ENCODE measurements around the gene CSTF2T.
"Not testable (repeated sequence)": the region's sequence is repeated elsewhere in the genome, so short reads cannot be mapped to it uniquely, and the experiment has no call there.

CSTF2T gene

DNA sequence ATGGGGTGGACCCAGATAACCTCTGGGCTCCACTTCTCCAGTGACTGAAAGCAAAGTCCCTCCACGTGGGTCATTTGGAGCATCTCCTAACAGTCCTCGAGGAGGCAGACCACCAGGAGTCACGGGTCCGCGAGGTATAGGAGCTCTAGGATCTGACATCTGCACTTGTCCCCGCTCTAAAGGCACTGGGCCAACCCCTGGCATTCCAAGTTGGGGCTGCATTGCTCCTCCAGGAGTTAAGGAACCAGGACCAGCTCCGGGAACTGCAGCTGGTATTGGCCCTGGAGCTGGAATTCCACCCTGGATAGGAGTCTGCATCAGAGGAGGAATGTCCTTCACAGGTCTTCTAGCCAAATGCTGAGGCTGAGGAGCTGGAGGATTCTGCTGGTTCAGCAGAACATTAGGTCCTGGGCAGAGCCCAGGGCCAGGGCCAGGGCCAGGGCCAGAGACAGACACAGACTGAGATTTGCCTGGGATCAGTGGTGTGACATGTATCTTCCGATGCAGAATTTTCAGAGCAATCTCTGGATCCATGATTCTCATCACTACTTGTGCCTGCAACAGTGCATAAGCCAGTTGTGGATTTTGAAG is 827 bp downstream of the CSTF2T start:
- DNase-seq (ENCODE audit: low spot score), result no peak

DNA sequence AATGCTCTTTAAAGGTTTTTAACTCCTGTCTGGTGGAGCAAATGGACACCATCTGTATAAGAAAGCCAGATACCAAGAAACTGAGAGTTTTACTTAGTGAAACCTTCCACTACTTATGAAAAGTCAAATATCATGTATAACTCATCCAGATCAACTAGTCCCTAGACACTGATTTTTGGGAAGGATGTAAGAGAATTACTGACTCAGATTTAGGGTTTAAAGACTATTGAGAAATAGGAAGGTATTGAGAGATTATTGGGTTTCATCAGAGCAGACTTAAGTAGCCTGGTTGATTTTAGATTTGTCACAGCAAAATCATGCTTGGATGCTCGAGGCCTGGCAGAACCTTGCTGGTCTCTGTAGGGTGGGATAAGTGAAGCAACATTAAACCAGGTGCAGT is 3.1 kb downstream of the CSTF2T start:
- no peak for DNase-seq (ENCODE audit: low spot score)

DNA sequence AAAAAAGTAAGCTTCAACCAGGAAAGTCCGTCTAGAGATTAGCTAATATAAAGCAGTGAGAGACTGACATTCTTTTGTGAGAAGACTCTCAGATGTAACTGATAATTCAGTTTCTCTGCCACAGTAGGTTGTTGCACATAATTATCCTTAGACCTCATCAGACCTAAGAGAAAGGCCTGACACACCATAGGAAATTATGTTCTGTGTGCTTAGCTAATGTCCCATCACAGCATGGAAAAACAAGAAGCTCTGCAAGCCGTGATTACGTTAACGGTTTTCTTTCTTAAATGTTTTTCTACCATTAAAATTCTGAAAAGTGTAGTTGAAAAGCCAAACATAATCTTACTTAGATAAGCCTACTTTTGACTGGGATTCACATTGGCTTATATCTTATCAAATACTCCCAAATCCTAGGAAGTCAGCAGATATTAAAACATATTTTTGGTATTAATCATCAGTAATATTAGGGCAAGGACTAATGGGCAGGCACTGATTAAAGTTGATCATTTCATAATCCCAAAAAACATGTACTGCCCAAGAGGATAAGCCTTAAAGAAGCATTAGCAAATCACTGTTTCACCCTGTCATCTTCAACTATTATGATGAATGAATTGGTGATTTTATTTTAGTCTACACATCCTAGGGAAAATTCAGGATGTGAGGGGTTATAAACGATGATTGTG is 5.2 kb downstream of the CSTF2T start:
- no peak for DNase-seq (ENCODE audit: low spot score)

DNA sequence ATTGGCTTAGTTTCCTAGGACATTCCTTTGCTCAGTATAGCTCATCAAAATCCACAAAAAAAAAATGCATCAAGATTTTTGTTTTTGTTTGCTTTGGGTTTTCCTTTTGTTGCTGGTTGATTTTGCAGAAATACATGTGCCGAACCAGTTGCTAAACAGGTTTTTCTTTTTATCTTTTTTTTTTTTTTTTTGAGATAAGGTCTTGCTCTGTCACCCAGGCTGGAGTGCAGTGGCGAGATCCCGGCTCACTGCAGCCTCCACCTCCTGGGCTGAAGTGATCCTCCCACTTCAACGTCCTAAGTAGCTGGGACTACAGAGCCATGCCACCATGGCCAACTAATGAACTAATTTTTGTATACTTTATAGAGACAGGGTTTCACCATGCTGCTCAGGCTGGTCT is 8.3 kb downstream of the CSTF2T start:
- DNase-seq (ENCODE audit: low spot score), result no peak

DNA sequence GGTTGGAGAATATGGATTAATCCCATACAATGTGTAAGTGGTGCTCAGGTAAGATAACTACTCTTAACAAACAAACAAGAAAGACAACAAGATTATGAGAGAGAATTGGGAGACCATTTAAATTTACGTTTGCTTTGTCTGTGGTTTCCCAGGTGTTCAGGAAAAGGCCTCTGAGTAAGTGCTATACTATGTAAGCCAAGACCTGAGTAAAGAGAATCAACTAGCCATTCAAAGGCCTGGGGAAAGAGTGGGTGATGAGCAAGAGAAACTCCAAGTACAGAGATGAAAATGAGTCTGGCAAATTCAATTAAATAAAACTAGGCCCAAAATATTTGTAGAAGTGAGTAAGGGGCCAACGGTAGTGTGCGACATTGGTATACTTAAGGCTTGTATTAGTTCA is 9.9 kb downstream of the CSTF2T start:
- no peak for DNase-seq (ENCODE audit: low spot score)

DNA sequence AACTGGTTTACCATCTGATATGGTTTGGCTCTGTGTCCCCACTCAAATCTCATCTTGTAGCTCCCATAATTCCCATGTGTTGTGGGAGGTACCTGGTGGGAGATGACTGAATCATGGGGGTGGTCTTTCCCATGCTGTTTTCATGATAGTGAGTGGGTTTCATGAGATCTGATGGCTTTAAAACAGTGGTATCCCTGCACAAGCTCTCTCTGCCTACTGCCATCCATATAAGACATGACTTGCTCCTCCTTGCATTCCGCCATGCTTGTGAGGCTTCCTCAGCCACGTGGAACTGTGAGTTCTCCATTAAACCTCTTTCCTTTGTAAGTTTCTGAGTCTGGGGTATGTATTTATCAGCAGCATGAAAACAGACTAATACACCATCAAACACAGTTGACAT is 10.6 kb downstream of the CSTF2T start:
- not testable (repeated sequence) for DNase-seq (ENCODE audit: low spot score)

DNA sequence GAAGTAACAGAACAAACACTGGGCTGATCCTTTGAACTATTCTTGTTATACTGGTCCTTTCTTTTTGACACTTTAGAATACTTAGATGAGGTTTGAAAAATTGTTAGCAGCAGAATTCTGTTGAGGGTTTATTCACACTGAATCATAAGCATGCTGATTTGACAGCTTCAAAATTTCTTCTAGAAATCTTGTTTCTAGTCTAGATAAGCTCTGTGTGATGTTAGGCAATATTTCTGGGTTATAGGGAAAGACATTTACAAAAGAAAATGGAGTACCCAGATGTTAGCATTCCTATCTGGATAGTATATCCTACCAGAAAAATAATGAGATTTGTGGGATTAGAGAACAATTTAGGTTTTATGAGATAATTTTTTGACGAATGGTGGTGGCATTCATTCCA is 12.1 kb downstream of the CSTF2T start:
- no peak for DNase-seq (ENCODE audit: low spot score)

DNA sequence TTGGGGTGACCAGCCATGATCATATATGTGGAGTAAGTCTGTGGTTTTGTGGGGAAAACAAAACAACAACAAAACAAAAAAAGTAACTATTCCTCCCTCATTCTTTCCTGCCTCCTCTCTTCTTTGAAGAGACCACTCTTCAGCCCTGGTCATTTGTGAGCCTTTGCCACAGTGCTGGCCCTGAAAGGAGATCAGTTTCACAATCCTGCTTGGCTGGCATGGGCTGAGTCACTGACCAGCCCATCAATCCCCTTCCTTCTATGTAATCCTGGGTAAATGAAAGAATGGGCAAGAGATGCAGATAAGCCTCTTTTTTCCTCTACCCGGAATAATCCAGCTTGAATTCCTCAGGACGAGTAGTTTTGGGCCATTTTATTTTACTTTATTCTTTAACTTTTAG is 13.6 kb downstream of the CSTF2T start:
- DNase-seq (ENCODE audit: low spot score), result no peak

DNA sequence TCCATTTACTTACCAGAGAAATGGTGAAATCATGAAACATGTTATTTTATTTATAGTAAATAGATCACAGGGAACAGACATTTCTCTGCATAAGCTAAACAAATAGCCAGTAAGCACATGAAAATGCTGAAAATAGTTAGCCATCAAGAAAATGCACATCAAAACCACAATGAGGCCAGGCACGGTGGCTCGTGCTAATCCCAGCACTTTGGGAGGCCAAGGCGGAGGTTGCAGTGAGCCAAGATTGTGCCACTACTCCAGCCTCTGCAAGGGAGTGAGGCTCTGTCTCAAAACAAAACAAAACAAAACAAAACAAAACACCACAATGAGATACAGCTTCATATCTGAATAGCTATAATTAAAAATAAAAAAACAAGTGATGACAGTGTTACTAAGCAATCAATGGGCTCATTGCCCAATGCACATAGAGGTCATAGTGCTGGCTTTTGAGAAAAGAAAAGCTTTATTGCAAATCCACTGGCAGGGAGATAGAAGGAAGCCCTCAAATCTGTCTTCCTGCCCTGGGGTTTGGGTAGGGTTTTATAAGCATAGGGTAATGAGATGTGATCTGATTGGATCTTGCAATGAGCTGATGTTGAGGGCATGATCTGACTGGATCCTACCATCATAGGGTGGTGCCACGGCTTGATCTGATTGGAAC is 16.2 kb downstream of the CSTF2T start:
- no peak for DNase-seq (ENCODE audit: low spot score)

DNA sequence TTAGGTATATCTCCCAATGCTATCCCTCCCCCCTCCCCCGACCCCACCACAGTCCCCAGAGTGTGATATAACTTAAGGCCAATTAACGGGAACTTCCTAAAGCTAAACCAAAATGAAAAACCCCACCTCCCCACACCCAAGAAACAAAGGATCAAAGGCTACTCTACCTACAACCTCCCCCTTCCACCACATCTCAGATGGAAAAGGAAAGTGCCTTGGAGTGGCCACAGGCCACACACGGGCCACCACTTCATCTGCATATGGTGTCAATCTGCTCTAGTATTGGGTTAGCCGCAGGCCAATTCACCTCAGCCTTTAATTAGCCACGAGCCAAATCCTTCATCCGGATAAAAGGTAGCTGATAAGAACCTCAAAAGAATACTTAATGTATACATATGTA is 19.6 kb downstream of the CSTF2T start:
- DNase-seq (ENCODE audit: low spot score), result no peak

DNA sequence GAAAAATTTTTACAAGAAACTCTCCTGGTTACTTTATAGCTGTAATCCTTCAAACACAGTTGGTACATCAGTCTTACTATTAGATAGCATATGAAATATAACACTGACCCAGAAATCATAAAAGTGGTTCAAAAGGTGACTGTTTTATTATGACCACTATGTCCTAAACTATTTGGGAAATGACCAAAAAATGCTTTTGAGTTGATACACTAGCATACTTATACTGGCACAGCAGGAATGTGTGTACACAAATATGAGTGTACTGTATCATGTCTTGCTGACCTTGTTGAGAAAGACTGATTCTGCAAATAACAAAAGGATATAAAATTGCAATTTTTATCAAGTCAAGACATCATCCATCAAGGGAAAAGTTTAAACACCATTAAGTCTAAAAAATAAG is 24.3 kb downstream of the CSTF2T start:
- DNase-seq (ENCODE audit: low spot score), result no peak

DNA sequence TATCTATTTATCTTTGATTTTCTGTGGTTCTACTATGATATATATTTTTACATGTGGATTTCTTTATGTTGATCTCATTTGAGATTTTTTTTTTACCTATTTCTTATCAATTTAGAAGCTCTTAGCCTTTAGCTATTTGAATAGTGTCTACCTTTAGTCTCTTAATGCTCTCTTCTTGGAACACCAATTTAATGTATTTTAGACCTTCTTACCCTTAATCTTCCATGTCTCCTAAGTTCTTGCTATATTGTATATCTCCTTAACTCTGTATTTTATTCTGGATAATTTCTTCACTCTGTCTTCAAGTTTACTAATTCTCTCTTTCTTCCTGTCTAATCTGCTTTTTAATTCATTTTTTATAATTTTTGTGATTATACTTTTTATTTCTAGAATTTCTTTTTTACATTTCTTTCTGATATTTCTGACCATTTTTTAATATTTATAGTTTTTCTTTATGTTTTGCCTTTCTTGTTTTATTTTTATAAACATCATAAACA is 27.3 kb downstream of the CSTF2T start:
- no peak for DNase-seq (ENCODE audit: low spot score)

DNA sequence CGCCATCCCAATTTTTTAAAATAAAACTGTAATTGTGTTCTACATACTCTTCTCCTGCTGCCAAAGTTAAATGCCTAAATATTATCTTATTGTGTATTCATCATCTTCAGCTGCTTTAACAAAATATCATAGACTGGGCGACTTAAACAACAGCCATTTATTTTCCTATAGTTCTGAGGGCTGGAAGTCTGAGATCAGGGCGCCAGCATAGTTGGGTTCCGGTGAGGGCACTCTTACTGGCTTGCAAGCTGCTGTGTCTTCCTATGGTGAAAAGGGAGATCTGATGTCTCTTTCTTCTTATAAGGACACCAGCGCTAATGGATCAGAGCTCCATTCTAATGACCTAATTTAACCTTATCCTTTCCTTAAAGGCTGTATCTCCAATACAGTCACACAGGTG is 30.4 kb downstream of the CSTF2T start:
- DNase-seq (ENCODE audit: low spot score), result no peak

DNA sequence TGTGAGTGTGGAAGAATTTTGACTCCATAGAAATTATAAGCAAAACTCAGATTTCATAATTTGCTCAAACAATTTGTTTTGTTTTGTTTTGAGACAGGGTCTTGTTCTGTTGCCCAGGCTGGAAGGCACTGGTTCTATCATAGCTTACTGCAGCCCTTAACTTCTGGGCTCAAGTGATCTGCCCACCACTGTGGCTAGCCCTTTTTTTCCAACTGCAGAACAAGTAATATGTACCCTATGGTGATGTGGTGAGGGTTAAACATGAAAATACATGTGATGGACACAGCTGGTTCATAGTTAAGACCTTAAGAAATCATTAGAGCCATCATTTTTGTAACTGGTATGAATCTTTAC is 31.1 kb downstream of the CSTF2T start:
- no peak for DNase-seq (ENCODE audit: low spot score)

DNA sequence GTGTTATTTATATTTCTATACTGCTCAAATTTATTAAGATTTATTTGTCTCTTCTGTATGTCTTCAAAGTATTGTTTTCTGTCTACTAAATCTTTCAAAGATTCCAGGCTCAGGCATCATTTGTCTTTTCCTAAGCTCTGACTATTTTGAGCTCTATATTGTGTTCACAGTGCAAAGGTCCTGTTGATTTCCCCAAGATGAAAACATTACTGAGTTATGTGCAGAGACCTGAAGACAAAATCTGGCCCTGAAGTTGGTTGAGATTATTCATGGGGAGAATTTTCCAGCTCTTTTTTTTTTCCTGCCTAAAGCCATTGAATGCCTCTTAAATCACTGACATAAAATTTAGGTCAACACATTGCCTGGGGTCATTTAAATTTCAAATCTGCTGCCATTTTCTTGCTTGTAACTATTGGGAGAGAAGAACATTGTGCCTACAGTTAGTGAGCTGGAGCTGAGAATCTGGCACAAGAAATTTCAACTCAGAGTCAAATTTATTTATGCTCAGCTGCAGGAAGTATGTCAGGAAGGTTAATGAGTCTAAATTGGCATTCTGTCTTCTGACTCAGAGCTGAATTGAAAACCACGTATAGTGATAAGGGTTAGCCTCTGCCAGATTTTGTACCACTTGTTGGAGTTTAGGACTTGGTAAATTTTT is 31.6 kb downstream of the CSTF2T start:
- DNase-seq (ENCODE audit: low spot score), result no peak

DNA sequence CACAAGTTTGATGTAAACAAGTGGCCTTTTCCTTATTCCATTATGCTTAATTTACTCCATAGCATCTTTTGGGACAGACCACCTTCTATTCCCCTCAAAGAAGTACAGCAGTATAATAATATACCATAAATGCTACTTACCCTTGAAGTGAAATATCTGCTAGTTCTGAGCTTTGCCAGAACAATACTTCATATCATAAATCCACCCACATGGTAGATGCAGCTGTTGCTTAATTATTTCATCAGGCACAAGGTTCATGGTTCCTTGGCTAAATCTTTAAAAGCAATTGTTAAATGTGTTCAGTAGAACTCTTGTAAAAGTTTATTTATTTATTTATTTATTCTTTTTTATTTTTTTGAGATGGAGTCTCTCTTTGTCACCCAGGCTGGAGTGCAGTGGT is 32.9 kb downstream of the CSTF2T start:
- no peak for DNase-seq (ENCODE audit: low spot score)

DNA sequence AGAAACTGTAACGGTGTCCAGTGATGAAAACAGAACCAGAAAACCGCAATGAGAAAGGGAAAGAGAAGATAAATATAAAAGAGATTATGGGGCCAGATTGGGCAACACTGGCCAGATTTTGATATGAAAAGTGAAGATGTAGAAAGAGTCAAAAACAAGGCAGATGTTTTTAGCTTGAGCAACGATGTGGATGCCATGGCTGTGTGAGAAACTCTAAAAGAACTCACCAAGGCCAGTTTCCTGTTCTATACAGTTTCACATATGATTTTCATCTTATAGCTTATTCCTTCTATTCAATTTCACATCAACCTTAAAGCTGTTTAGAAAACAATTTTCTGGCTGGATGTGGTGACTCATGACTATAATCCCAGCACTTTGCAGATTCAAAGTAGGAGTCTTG is 36.3 kb downstream of the CSTF2T start:
- DNase-seq (ENCODE audit: low spot score), result no peak

DNA sequence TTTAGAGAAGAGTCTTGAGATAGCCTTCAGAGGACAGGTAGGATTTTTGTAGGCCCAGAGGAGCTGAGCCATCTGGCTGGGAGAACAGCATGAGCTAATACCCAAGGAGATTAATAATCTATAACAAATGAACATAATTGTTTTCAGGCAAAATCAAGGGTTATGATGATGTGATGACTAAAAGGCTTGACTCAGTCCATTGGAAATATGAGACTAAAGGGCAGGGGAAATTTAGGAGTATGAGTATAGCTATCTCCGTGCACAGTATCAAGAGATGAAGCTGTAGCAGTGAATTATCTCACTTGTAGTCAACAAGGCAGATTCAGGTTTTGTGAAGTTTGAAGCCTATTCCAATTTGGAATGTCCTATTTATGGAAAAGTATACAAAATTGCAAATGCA is 40.1 kb downstream of the CSTF2T start:
- DNase-seq (ENCODE audit: low spot score), result no peak

DNA sequence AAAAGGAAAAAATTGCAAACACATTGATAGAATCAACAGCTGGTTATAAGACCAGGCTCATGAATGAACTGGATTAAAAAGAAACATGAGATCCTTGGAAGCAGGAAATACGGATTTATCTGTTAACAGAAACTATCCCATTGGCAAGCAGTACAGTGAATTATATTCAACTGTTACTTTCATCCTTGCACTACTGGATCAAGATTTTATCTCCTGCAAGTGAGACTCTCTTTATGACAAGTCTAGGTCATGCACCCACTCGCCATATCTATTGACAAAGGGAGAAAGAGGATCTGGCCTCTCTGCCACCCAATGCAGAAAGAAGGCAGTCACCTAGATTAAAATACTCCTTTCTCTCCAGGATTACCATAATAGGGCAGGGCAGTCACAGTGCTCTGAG is 41.4 kb downstream of the CSTF2T start:
- DNase-seq (ENCODE audit: low spot score), result no peak

DNA sequence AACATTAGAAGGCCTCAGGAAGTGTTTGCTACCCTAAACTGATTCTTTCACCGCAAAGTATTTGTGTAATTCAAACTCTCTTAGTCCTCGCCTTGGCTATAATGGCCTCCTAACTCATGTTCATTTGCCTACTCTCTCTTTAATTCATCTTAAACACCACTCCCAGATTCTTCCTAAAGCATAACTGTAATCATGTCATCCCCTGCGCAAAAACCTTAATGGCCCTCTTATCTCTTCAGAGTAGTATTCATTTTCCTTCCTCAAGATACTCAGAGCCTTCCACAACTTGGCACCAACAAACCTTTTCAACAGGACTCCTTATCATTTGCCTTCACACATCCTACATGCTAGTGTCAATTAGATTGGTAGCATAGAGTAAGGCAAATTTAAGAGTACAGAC is 42.9 kb downstream of the CSTF2T start:
- DNase-seq (ENCODE audit: low spot score), result no peak

DNA sequence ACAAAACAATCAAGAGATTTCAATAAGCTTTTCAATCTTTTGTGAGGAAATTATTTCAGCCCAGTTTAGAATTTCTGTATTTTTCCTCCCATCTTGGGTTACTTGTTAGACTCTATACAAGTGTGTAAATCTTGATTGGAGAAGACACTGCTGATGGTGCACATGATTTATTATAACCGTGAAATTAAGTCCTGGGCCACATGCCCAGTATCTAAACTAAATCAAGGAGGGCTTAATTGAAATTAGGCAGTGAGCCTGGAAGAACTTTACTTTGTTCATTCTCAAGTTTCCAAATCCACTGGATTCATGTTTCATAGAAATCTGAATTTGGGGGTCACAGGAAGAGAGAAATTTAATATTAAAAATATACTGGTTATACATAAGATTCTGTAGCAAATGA is 44.5 kb downstream of the CSTF2T start:
- no peak for DNase-seq (ENCODE audit: low spot score)

DNA sequence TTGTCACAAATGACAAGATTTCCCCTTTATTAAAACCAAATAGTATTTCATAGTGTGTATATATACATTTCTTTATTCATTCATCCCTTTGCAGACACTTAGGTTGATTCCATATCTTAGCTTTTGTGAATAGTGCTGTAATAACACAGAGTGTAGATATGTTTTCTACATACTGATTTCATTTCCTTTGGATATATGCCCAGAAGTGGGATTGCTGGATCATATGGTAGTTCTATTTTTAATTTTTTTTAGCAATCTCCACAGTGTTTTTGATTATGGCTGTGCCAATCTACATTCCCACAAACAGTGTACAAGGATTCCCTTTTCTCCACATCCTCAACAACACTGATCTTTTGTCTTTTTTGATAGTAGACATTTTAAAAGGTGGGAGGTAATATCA is 46.4 kb downstream of the CSTF2T start:
- no peak for DNase-seq (ENCODE audit: low spot score)

DNA sequence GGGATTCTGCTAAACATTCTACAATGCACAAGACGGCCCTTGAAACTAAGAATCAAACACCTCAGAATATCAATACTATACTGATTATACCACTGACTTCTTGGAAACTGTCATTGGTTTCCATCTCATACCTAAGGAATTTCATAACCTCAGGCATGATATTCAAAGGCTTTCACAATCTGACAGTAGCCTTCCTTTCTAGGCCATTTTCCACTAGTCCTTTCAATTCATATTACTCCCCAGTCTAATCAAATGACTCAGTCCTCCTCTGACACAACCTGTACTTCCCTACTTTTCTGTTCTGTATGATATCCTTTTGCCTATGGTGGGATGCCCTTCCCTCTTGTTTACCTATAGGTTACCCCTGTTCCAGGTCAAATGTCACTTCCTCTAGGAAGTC is 48.3 kb downstream of the CSTF2T start:
- no peak for DNase-seq (ENCODE audit: low spot score)
